ENCODE results near the gene CEP95.
"Not testable (repeated sequence)": the region's sequence is repeated elsewhere in the genome, so short reads cannot be mapped to it uniquely, and the experiment has no call there.

CEP95 gene

DNA sequence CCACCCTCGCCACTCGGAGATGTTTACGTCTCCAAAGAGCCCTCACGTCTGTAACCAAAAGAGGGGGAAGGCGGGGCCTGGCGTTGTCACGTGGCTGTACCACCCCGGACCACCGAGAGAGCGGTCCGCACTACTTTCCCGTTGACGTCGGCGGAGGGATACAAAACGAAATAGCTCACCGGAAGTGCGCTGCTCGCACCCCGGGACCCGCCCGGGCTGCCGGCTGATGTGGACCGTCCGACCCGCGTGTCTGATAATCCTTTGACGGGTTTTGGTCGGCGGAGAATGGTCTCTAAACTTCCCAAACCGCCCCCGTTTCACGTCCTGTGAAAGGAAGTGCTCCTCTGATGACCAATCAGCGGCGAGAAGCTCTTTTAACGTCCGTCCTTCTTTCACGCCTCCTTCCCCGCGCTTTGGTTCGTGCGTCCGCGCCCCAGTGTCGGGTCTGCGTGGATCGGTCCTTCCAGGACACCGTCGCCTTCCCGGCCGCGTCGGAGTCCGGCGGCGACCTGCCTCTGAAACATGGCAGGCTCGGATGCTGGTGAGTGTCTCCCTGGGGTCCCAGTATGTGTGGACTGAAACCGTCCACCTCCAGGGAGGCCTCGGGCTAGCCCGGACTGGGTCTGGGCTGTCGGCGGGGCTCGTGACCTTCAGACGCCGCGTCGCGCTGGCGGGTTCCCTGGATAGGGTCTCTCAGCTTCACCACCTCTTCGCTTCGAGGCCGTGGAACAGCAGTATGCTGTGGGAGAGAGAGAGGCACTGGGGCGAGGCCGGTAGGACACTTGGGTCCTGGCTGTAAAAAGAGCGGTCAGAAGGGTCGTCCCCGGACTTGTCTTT lies at the start of gene CEP95:
CEP95 (plus strand) TSS at position 402 of the 837 bp plus-strand sequence; CDS start at position 523, 121 bp downstream.
- Histone ChIP-seq H3K9ac (ENCODE audit: low read length in 2 of 2) (peak within 1 kb of the TSS; percentile 100), H3K4me1 (ENCODE audit: control insufficient read depth, insufficient read depth, low read length) (peaks cover 24% of the 10 kb centered on the region), H3K4me3 (ENCODE audit: low read length in 2 of 2) (peak within 1 kb of the TSS; percentile 98 to 100), H3K27ac (ENCODE audit: low read length) (peak within 1 kb of the TSS; percentile 100), H3K36me3 (ENCODE audit: control insufficient read depth in 2 of 2, insufficient read depth in 2 of 2, low read length in 2 of 2) (peaks cover 32 to 45% of the 10 kb centered on the region in 2 donors), H3K9me3 (ENCODE audit: control insufficient read depth in 2 of 2, low read length in 2 of 2) (no peaks in the 10 kb centered on the region), H3K27me3 (ENCODE audit: control insufficient read depth in 1 of 2, insufficient read depth in 2 of 2, low read length in 2 of 2) (no peaks in the 10 kb centered on the region)

- Histone ChIP-seq H3K4me3 (ENCODE audit: low read length in 2 of 2) (no peak overlapping the region), H3K9ac (ENCODE audit: low read length in 2 of 2) (no peak overlapping the region), H3K27me3 (ENCODE audit: control insufficient read depth in 1 of 2, insufficient read depth in 2 of 2, low read length in 2 of 2) (peaks cover 0 to 3% of the 10 kb centered on the region in 2 donors), H3K27ac (ENCODE audit: low read length) (no peak overlapping the region), H3K4me1 (ENCODE audit: control insufficient read depth, insufficient read depth, low read length) (peaks cover 2% of the 10 kb centered on the region), H3K36me3 (ENCODE audit: control insufficient read depth in 2 of 2, insufficient read depth in 2 of 2, low read length in 2 of 2) (no peaks in the 10 kb centered on the region), H3K9me3 (ENCODE audit: control insufficient read depth in 2 of 2, low read length in 2 of 2) (no peaks in the 10 kb centered on the region)
These were observed 49.6 kb upstream of the CEP95 start for GRCh38 chr17:64457156-64457555.

DNA sequence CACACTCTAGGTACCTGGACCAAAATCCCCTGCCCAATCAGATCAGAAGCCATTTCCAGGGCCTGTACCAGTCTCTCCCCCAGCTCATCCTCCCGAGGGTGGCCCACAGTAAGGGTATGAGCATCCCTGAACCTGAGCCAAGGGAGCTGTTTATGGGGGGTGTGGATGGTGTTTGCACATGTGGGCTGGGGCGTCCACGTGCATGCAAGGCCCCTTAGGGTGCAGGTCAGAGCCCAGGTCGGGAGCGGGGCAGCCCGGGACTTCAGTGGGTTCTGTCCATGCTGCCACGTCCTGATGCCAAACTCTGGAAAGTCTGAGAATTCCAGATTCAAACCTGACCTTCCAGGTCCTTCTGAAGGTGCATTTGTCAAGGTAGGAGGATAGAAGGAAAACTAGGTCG lies 48.0 kb upstream of the CEP95 start:
- H3K36me3 ChIP-seq (ENCODE audit: control insufficient read depth in 2 of 2, insufficient read depth in 2 of 2, low read length in 2 of 2) = no peaks in the 10 kb centered on the region
- no peaks in the 10 kb centered on the region for H3K9me3 ChIP-seq (ENCODE audit: control insufficient read depth in 2 of 2, low read length in 2 of 2)
- no peak overlapping the region for H3K9ac ChIP-seq (ENCODE audit: low read length in 2 of 2)
- H3K27me3 ChIP-seq (ENCODE audit: control insufficient read depth in 1 of 2, insufficient read depth in 2 of 2, low read length in 2 of 2) = peaks cover 0 to 3% of the 10 kb centered on the region in 2 donors
- H3K4me1 ChIP-seq (ENCODE audit: control insufficient read depth, insufficient read depth, low read length) = peaks cover 2% of the 10 kb centered on the region
- H3K4me3 ChIP-seq (ENCODE audit: low read length in 2 of 2) = no peak overlapping the region
- H3K27ac ChIP-seq (ENCODE audit: low read length) = no peak overlapping the region

DNA sequence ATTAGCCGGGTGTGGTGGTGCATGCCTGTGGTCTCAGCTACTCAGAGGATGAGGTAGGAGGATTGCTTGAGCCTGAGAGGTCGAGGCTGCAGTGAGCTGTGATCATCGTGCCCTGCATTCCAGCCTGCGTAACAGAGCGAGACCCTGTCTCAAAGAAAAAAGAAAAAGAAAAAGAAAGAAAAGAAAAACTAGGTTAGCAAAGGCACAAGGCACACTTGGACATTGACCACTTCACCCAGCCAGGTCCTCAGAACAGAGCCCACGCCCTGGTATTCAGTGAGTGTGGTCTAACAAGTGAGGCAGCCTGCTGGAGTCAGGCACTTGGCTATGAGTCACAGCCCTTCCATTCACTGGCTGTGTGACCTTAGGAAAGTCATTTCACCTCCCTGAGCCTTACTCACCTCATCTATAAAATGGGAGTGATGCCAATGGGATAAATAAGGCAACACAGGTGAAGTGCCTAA lies 47.5 kb upstream of the CEP95 start:
- Histone ChIP-seq H3K9me3 (ENCODE audit: control insufficient read depth in 2 of 2, low read length in 2 of 2) (no peaks in the 10 kb centered on the region), H3K36me3 (ENCODE audit: control insufficient read depth in 2 of 2, insufficient read depth in 2 of 2, low read length in 2 of 2) (no peaks in the 10 kb centered on the region), H3K4me1 (ENCODE audit: control insufficient read depth, insufficient read depth, low read length) (peaks cover 2% of the 10 kb centered on the region), H3K4me3 (ENCODE audit: low read length in 2 of 2) (no peak overlapping the region), H3K27me3 (ENCODE audit: control insufficient read depth in 1 of 2, insufficient read depth in 2 of 2, low read length in 2 of 2) (peaks cover 0 to under 1% of the 10 kb centered on the region in 2 donors), H3K27ac (ENCODE audit: low read length) (no peak overlapping the region), H3K9ac (ENCODE audit: low read length in 2 of 2) (no peak overlapping the region)

GRCh38 chr17:64459818-64460217 lies 47.0 kb upstream of the CEP95 start:
- H3K27ac ChIP-seq (ENCODE audit: low read length); H3K9me3 ChIP-seq (ENCODE audit: control insufficient read depth in 2 of 2, low read length in 2 of 2); H3K36me3 ChIP-seq (ENCODE audit: control insufficient read depth in 2 of 2, insufficient read depth in 2 of 2, low read length in 2 of 2); H3K4me3 ChIP-seq (ENCODE audit: low read length in 2 of 2); H3K4me1 ChIP-seq (ENCODE audit: control insufficient read depth, insufficient read depth, low read length); H3K9ac ChIP-seq (ENCODE audit: low read length in 2 of 2); H3K27me3 ChIP-seq (ENCODE audit: control insufficient read depth in 1 of 2, insufficient read depth in 2 of 2, low read length in 2 of 2): not testable (repeated sequence)

- H3K4me1 ChIP-seq (ENCODE audit: control insufficient read depth, insufficient read depth, low read length) = peaks cover 2% of the 10 kb centered on the region
- no peaks in the 10 kb centered on the region for H3K36me3 ChIP-seq (ENCODE audit: control insufficient read depth in 2 of 2, insufficient read depth in 2 of 2, low read length in 2 of 2)
- H3K27me3 ChIP-seq (ENCODE audit: control insufficient read depth in 1 of 2, insufficient read depth in 2 of 2, low read length in 2 of 2) = peaks cover 0 to 2% of the 10 kb centered on the region in 2 donors
- no peak overlapping the region for H3K27ac ChIP-seq (ENCODE audit: low read length)
- no peak overlapping the region for H3K4me3 ChIP-seq (ENCODE audit: low read length in 2 of 2)
- H3K9me3 ChIP-seq (ENCODE audit: control insufficient read depth in 2 of 2, low read length in 2 of 2) = no peaks in the 10 kb centered on the region
- H3K9ac ChIP-seq (ENCODE audit: low read length in 2 of 2) = no peak overlapping the region
These were observed 45.8 kb upstream of the CEP95 start for GRCh38 chr17:64460955-64461354.

GRCh38 chr17:64461788-64462187 lies 45.0 kb upstream of the CEP95 start:
- Histone ChIP-seq H3K4me1 (ENCODE audit: control insufficient read depth, insufficient read depth, low read length) (peaks cover 2% of the 10 kb centered on the region), H3K36me3 (ENCODE audit: control insufficient read depth in 2 of 2, insufficient read depth in 2 of 2, low read length in 2 of 2) (no peaks in the 10 kb centered on the region), H3K9me3 (ENCODE audit: control insufficient read depth in 2 of 2, low read length in 2 of 2) (no peaks in the 10 kb centered on the region), H3K9ac (ENCODE audit: low read length in 2 of 2) (no peak overlapping the region), H3K4me3 (ENCODE audit: low read length in 2 of 2) (no peak overlapping the region), H3K27ac (ENCODE audit: low read length) (no peak overlapping the region), H3K27me3 (ENCODE audit: control insufficient read depth in 1 of 2, insufficient read depth in 2 of 2, low read length in 2 of 2) (peaks cover 0 to 5% of the 10 kb centered on the region in 2 donors)

- no peak overlapping the region for H3K9ac ChIP-seq (ENCODE audit: low read length in 2 of 2)
- no peaks in the 10 kb centered on the region for H3K36me3 ChIP-seq (ENCODE audit: control insufficient read depth in 2 of 2, insufficient read depth in 2 of 2, low read length in 2 of 2)
- no peaks in the 10 kb centered on the region for H3K9me3 ChIP-seq (ENCODE audit: control insufficient read depth in 2 of 2, low read length in 2 of 2)
- peaks cover 2% of the 10 kb centered on the region for H3K4me1 ChIP-seq (ENCODE audit: control insufficient read depth, insufficient read depth, low read length)
- H3K4me3 ChIP-seq (ENCODE audit: low read length in 2 of 2) = no peak overlapping the region
- peaks cover 0 to 5% of the 10 kb centered on the region in 2 donors for H3K27me3 ChIP-seq (ENCODE audit: control insufficient read depth in 1 of 2, insufficient read depth in 2 of 2, low read length in 2 of 2)
- no peak overlapping the region for H3K27ac ChIP-seq (ENCODE audit: low read length)
These were observed 40.6 kb upstream of the CEP95 start for GRCh38 chr17:64466019-64466735.

DNA sequence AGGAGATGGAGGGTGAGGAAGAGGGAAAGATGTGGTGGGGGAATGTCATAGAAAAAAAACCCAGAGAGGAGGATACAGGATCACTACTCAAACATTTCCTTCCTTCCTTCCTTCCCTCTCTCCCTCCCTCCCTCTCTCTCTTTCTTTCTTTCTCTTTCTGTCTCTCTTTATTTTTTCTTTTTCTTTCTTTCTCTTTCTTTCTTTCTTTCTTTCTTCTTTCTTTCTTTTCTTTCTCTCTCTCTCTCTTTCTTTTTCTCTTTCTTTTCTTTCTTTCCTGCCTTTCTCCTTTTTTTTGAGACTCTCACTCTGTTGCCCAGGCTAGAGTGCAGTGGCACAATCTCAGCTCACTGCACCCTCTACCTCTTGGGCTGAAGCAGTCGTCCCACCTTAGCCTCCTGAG lies 39.9 kb upstream of the CEP95 start:
- not testable (repeated sequence) for H3K9ac ChIP-seq (ENCODE audit: low read length in 2 of 2); H3K4me3 ChIP-seq (ENCODE audit: low read length in 2 of 2); H3K4me1 ChIP-seq (ENCODE audit: control insufficient read depth, insufficient read depth, low read length); H3K27me3 ChIP-seq (ENCODE audit: control insufficient read depth in 1 of 2, insufficient read depth in 2 of 2, low read length in 2 of 2); H3K27ac ChIP-seq (ENCODE audit: low read length); H3K36me3 ChIP-seq (ENCODE audit: control insufficient read depth in 2 of 2, insufficient read depth in 2 of 2, low read length in 2 of 2); H3K9me3 ChIP-seq (ENCODE audit: control insufficient read depth in 2 of 2, low read length in 2 of 2)

DNA sequence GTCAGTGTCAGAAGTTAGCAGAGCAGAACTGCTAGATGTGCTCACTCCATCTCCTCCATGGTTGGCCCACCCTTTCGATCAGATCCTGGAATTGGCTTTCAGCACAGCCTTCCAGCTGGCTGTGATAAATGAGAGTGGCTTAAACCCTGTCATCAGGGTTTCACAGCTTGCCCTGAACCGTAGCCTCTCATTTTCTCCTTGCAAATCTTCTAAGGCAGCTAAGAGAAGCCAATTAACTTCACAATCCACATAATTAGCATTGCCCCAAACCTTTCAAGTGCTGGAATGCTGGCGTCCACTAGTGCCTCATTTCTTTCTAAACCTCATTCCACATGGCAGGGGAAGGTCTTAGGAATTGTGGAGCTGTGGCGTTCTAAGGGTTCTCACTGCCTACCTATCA lies 36.2 kb upstream of the CEP95 start:
- H3K27ac ChIP-seq (ENCODE audit: low read length) = no peak overlapping the region
- no peaks in the 10 kb centered on the region for H3K4me1 ChIP-seq (ENCODE audit: control insufficient read depth, insufficient read depth, low read length)
- H3K4me3 ChIP-seq (ENCODE audit: low read length in 2 of 2) = no peak overlapping the region
- no peak overlapping the region for H3K9ac ChIP-seq (ENCODE audit: low read length in 2 of 2)
- no peaks in the 10 kb centered on the region for H3K9me3 ChIP-seq (ENCODE audit: control insufficient read depth in 2 of 2, low read length in 2 of 2)
- no peaks in the 10 kb centered on the region for H3K36me3 ChIP-seq (ENCODE audit: control insufficient read depth in 2 of 2, insufficient read depth in 2 of 2, low read length in 2 of 2)
- peaks cover 0 to 2% of the 10 kb centered on the region in 2 donors for H3K27me3 ChIP-seq (ENCODE audit: control insufficient read depth in 1 of 2, insufficient read depth in 2 of 2, low read length in 2 of 2)

DNA sequence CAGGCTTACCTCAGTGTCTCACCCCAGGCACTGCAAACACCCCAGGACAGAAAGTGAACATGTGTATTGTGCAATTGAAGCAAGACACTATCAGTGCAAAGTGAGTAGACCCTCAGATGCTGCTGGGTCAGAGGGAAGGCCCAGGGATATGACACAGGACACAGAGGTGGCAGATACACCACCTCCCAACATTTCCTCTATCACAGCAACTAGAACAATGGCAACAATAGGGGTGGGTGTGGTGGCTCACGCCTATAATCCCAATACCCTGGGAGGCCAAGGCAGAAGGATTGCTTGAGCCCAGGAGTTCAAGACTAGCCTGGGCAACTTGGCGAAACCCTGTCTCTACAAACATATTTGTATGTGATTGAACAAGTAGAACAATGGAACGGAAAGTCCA lies 35.3 kb upstream of the CEP95 start:
- Histone ChIP-seq H3K27ac (ENCODE audit: low read length) (no peak overlapping the region), H3K36me3 (ENCODE audit: control insufficient read depth in 2 of 2, insufficient read depth in 2 of 2, low read length in 2 of 2) (no peaks in the 10 kb centered on the region), H3K4me1 (ENCODE audit: control insufficient read depth, insufficient read depth, low read length) (no peaks in the 10 kb centered on the region), H3K4me3 (ENCODE audit: low read length in 2 of 2) (no peak overlapping the region), H3K9me3 (ENCODE audit: control insufficient read depth in 2 of 2, low read length in 2 of 2) (no peaks in the 10 kb centered on the region), H3K27me3 (ENCODE audit: control insufficient read depth in 1 of 2, insufficient read depth in 2 of 2, low read length in 2 of 2) (no peaks in the 10 kb centered on the region), H3K9ac (ENCODE audit: low read length in 2 of 2) (no peak overlapping the region)
